ENCODE measurements around the gene PPIL1. TPM values are rescaled to one million over a fixed set of nuclear protein-coding genes. Genes with fewer than 3 reads are reported as not detected.

Gene PPIL1
- total RNA-seq (2021): 87.8 and 88.3 TPM in 2 replicates
- long read RNA-seq, transcript PPIL1-201 (4 exons, 1,739 nt): major isoform, 515 of 524 reads
- long read RNA-seq, partial matches to known transcripts: 3 of 524 reads
- long read RNA-seq, other reads (novel, unspliced or antisense): 6 of 524 reads

GRCh38 chr6:36874443-36875249 is at the start of gene PPIL1:
Gene PPIL1 (minus strand): TSS chr6:36874803. CDS start chr6:36874772, 31 bp downstream.
- H3K9me3 Mint-ChIP-seq: no peaks in the 10 kb centered on the region
- Histone ChIP-seq H2AK5ac (ENCODE audit: insufficient read length, low read length) (no peak within 1 kb of the TSS), H4K20me1 (ENCODE audit: control insufficient read depth, insufficient read depth, insufficient read length) (no peaks in the 10 kb centered on the region), H4K8ac (replicated peaks; ENCODE audit: insufficient read length, low read depth, low read length) (no peak within 1 kb of the TSS), H2AFZ (ENCODE audit: low read length) (peak within 1 kb of the TSS; percentile 32), H3K4me1 (ENCODE audit: insufficient read depth, low read length) (no peaks in the 10 kb centered on the region), H4K5ac (ENCODE audit: insufficient read length, low read depth, low read length) (peak within 1 kb of the TSS; percentile 63), H3K56ac (ENCODE audit: insufficient read length, low read depth, low read length) (peak within 1 kb of the TSS; percentile 21), H3K79me2 (ENCODE audit: insufficient read depth, low read length) (peaks cover 8% of the 10 kb centered on the region; the same call in 1 of the 2 replicates), H3K4ac (ENCODE audit: low read depth, low read length) (no peak within 1 kb of the TSS; the same call in 1 of the 2 replicates), H2BK20ac (ENCODE audit: low read depth, low read length, poor library complexity, severe bottlenecking) (no peak within 1 kb of the TSS), H2BK12ac (ENCODE audit: insufficient read length, low read depth, low read length) (no peak within 1 kb of the TSS), H3K27ac (ENCODE audit: insufficient read length, low read depth, low read length) (peak within 1 kb of the TSS; percentile 91), H3T11ph (ENCODE audit: low read length) (no peak within 1 kb of the TSS), H2BK5ac (ENCODE audit: insufficient read length, low read length) (peak within 1 kb of the TSS; percentile 77), H3K23me2 (ENCODE audit: insufficient read length, low read depth, low read length, poor library complexity, severe bottlenecking) (peaks cover 3% of the 10 kb centered on the region), H2BK120ac (ENCODE audit: low read depth, low read length, poor library complexity, severe bottlenecking) (no peak within 1 kb of the TSS), H3K9ac (ENCODE audit: extremely low read depth, insufficient read length, low read length) (peak within 1 kb of the TSS; percentile 93), H3K18ac (ENCODE audit: insufficient read length, low read depth, low read length) (peak within 1 kb of the TSS; percentile 94), H4K91ac (ENCODE audit: insufficient read length, low read depth, low read length) (no peak within 1 kb of the TSS), H3K23ac (ENCODE audit: insufficient read length, low read depth, low read length) (no peak within 1 kb of the TSS), H3K79me1 (ENCODE audit: insufficient read depth, low read depth, low read length, poor library complexity, severe bottlenecking) (no peaks in the 10 kb centered on the region), H3K14ac (ENCODE audit: insufficient read depth, low read length) (peak within 1 kb of the TSS; percentile 94), H3K27me3 (ENCODE audit: insufficient read depth, low read length) (no peaks in the 10 kb centered on the region), H3K4me2 (ENCODE audit: insufficient read depth, insufficient read length, low read length) (peak within 1 kb of the TSS; percentile 81), H2BK15ac (ENCODE audit: low read depth, low read length) (no peak within 1 kb of the TSS), H3K9me3 (ENCODE audit: control insufficient read depth, low read depth, low read length) (no peaks in the 10 kb centered on the region)
- TF ChIP-seq, protein P1, sequence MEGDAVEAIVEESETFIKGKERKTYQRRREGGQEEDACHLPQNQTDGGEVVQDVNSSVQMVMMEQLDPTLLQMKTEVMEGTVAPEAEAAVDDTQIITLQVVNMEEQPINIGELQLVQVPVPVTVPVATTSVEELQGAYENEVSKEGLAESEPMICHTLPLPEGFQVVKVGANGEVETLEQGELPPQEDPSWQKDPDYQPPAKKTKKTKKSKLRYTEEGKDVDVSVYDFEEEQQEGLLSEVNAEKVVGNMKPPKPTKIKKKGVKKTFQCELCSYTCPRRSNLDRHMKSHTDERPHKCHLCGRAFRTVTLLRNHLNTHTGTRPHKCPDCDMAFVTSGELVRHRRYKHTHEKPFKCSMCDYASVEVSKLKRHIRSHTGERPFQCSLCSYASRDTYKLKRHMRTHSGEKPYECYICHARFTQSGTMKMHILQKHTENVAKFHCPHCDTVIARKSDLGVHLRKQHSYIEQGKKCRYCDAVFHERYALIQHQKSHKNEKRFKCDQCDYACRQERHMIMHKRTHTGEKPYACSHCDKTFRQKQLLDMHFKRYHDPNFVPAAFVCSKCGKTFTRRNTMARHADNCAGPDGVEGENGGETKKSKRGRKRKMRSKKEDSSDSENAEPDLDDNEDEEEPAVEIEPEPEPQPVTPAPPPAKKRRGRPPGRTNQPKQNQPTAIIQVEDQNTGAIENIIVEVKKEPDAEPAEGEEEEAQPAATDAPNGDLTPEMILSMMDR (conservative IDR thresholded peaks at IDR 0.05): no peak
- WGBS (ENCODE audit: extremely low coverage, insufficient read length, low lambda C conversion rate): no CpG with 5 or more reads among the region's 54 CpGs
- peak within 1 kb of the TSS; percentile 99 to 100 (median 100) for H3K27ac Mint-ChIP-seq
- H3K36me3 Mint-ChIP-seq (ENCODE audit: insufficient read depth in 1 of 3, low read depth in 3 of 3): peaks cover 10 to 27% (median 20%) of the 10 kb centered on the region in 3 experiments; a peak in 6 of 7 replicates
- DNase-seq: peak; percentile 85
- peak within 1 kb of the TSS; percentile 99 for H3K4me3 Mint-ChIP-seq
- peaks cover 13% of the 10 kb centered on the region for H3K27me3 Mint-ChIP-seq (ENCODE audit: low read depth)
- peaks cover 6 to 21% of the 10 kb centered on the region in 2 experiments for H3K4me1 Mint-ChIP-seq

Data from H9 (cell line).